ENCODE data around the gene THAP4.
"Not testable (repeated sequence)": the region's sequence is repeated elsewhere in the genome, so short reads cannot be mapped to it uniquely, and the experiment has no call there.

THAP4 gene

GRCh38 chr2:241665731-241666440, 28.9 kb upstream of the THAP4 start:
- DNase-seq (ENCODE audit: low read depth): no peak

- not testable (repeated sequence) for DNase-seq (ENCODE audit: low read depth)
Measured at GRCh38 chr2:241662731-241663130, 25.8 kb upstream of the THAP4 start.

GRCh38 chr2:241660593-241661213, 23.7 kb upstream of the THAP4 start:
- DNase-seq (ENCODE audit: low read depth): no peak

- peak; percentile 63 for DNase-seq (ENCODE audit: low read depth)
Measured at GRCh38 chr2:241659150-241659739, 22.3 kb upstream of the THAP4 start.

GRCh38 chr2:241658296-241658695, 21.3 kb upstream of the THAP4 start:
- no peak for DNase-seq (ENCODE audit: low read depth)

GRCh38 chr2:241657786-241658254, 20.9 kb upstream of the THAP4 start:
- DNase-seq (ENCODE audit: low read depth): no peak

- no peak for DNase-seq (ENCODE audit: low read depth)
Measured at GRCh38 chr2:241656190-241656741, 19.3 kb upstream of the THAP4 start.

GRCh38 chr2:241655516-241656189, 18.7 kb upstream of the THAP4 start:
- DNase-seq (ENCODE audit: low read depth): no peak

- no peak for DNase-seq (ENCODE audit: low read depth)
Measured at GRCh38 chr2:241654551-241654950, 17.6 kb upstream of the THAP4 start.

- no peak for DNase-seq (ENCODE audit: low read depth)
Measured at GRCh38 chr2:241653210-241653750, 16.3 kb upstream of the THAP4 start.

GRCh38 chr2:241652722-241653121, 15.8 kb upstream of the THAP4 start:
- no peak for DNase-seq (ENCODE audit: low read depth)

- no peak for DNase-seq (ENCODE audit: low read depth)
Measured at GRCh38 chr2:241652142-241652541, 15.2 kb upstream of the THAP4 start.

- DNase-seq (ENCODE audit: low read depth): no peak
Measured at GRCh38 chr2:241649927-241650326, 13.0 kb upstream of the THAP4 start.

- no peak for DNase-seq (ENCODE audit: low read depth)
Measured at GRCh38 chr2:241649404-241649803, 12.4 kb upstream of the THAP4 start.

- DNase-seq (ENCODE audit: low read depth): no peak
Measured at GRCh38 chr2:241648453-241648852, 11.5 kb upstream of the THAP4 start.

- no peak for DNase-seq (ENCODE audit: low read depth)
Measured at GRCh38 chr2:241645915-241646645, 9.1 kb upstream of the THAP4 start.

- DNase-seq (ENCODE audit: low read depth): no peak
Measured at GRCh38 chr2:241645056-241645914, 8.3 kb upstream of the THAP4 start.

GRCh38 chr2:241641631-241642030, 4.7 kb upstream of the THAP4 start:
- no peak for DNase-seq (ENCODE audit: low read depth)

GRCh38 chr2:241640165-241640795, 3.3 kb upstream of the THAP4 start:
- DNase-seq (ENCODE audit: low read depth): no peak

GRCh38 chr2:241639385-241639784, 2.4 kb upstream of the THAP4 start:
- no peak for DNase-seq (ENCODE audit: low read depth)

All from GM04504 (cell line).